HepG2 (cell line): Measurements from ENCODE around the gene ABCB11. TPM values are rescaled to one million over a fixed set of nuclear protein-coding genes. Genes with fewer than 3 reads are reported as not detected.

Experiments used
- ATAC-seq: fragments of 200-7000 bp; cut with Tn5 transposase; 3 replicates; pipeline ENCODE4 v1.9.1; 2020; ENCODE audit warnings: mild to moderate bottlenecking, moderate library complexity
- BruUV-seq: library from RNA; stranded (reverse); fragments of 400-500 nt; replicated peaks from 2 replicates; lab custom pipeline; 2021; lab: Mats Ljungman, UMichigan
- CTCF ChIA-PET: fragments of 300-600 bp; formaldehyde crosslinking; extraction: SDS; loops from one replicate; lab custom pipeline; 2021; ENCODE audit warnings: low total read pairs, inconsistent platforms, low intra/inter-chr PET ratio; lab: Yijun Ruan, JAX
- POLR2A ChIA-PET: fragments of 350-600 bp; sonication (Branson Sonifier 250); formaldehyde crosslinking; loops from one replicate; lab custom pipeline; 2020; ENCODE audit warnings: antibody characterized with exemption, inconsistent platforms; lab: Yijun Ruan, JAX
- DNase-seq: peaks from one replicate; pipeline ENCODE4 v3.0.0-alpha.2; 2015; ENCODE audit warnings: low spot score
- FAIRE-seq: peaks from 3 replicates; lab custom pipeline; 2011; peaks lifted over from hg19 to GRCh38; lab: Jason Lieb, UNC
- H2AFZ ChIP-seq: one replicate; pipeline ENCODE4 v1.6.1; 2011; ENCODE audit warnings: low read length, inconsistent platforms
- H3K27ac ChIP-seq: fragments of 300-600 bp; 3 replicates; pipeline ENCODE4 v1.8.0; 2011; ENCODE audit warnings: mixed run types, mild to moderate bottlenecking, mixed read lengths, low read length, inconsistent platforms; ENCODE audit not compliant: insufficient read depth; ENCODE audit errors: extremely low read length
- H3K27me3 ChIP-seq, 2 experiments: fragments of 200-600 bp in 1 of 2; 2 replicates in 1 of 2; 3 replicates in 1 of 2; pipeline versions ENCODE4 v1.6.0 to v1.8.0; 2011; ENCODE audit warnings: low read length in 2 of 2, mild to moderate bottlenecking in 2 of 2, moderate library complexity in 2 of 2, inconsistent platforms in 1 of 2; ENCODE audit not compliant: insufficient read depth in 2 of 2, control insufficient read depth in 1 of 2
- H3K36me3 ChIP-seq, 2 experiments: fragments of 200-600 bp in 1 of 2; replicated peaks in 1 of 2; 2 replicates in 1 of 2; 3 replicates in 1 of 2; pipeline versions ENCODE4 v1.5.1 to v1.8.0; 2011; ENCODE audit warnings: low read length in 2 of 2, inconsistent platforms in 1 of 2; ENCODE audit not compliant: insufficient read depth in 2 of 2, control insufficient read depth in 1 of 2
- H3K4me1 ChIP-seq: 2 replicates; pipeline ENCODE4 v1.5.1; 2012; ENCODE audit warnings: low read length, inconsistent platforms; ENCODE audit not compliant: insufficient read depth
- H3K4me2 ChIP-seq: 2 replicates; pipeline ENCODE4 v1.6.0; 2011; ENCODE audit warnings: low read depth, low read length, inconsistent platforms
- H3K4me3 ChIP-seq, 3 experiments: fragments of 200-600 bp in 1 of 3; sonication (generic), shearing (Covaris generic) in 1 of 3; replicated peaks in 1 of 3; 2 replicates each; pipeline ENCODE4 v1.5.1; 2011 to 2016; ENCODE audit warnings: low read length in 3 of 3, inconsistent platforms in 2 of 3, low read depth in 2 of 3, mild to moderate bottlenecking in 2 of 3, control low read depth in 1 of 3, mixed read lengths in 1 of 3; ENCODE audit not compliant: insufficient read depth in 1 of 3
- H3K79me2 ChIP-seq: one replicate; pipeline ENCODE4 v1.6.1; 2011; ENCODE audit warnings: low read length, inconsistent platforms; ENCODE audit not compliant: insufficient read depth
- H3K9ac ChIP-seq: 2 replicates; pipeline ENCODE4 v1.6.0; 2011; ENCODE audit warnings: mild to moderate bottlenecking, low read depth, low read length, inconsistent platforms; ENCODE audit not compliant: insufficient read depth
- H3K9me3 ChIP-seq: 2 replicates; pipeline ENCODE4 v1.5.1; 2012; ENCODE audit warnings: mild to moderate bottlenecking, low read length
- H4K20me1 ChIP-seq: 2 replicates; pipeline ENCODE4 v1.6.0; 2011; ENCODE audit warnings: inconsistent platforms, mild to moderate bottlenecking, low read length, moderate library complexity; ENCODE audit not compliant: insufficient read depth
- AGO1 ChIP-seq: fragments of 200-400 bp; formaldehyde crosslinking; IDR thresholded peaks from 2 replicates; pipeline ENCODE4 v1.6.1; 2017; ENCODE audit warnings: mild to moderate bottlenecking, low read depth, low read length, moderate library complexity; ENCODE audit not compliant: poor library complexity, severe bottlenecking
- ESRRA ChIP-seq: sonication (generic); formaldehyde crosslinking; IDR thresholded peaks from 2 replicates; pipeline ENCODE4 v1.5.1; 2020; ENCODE audit warnings: mild to moderate bottlenecking, low read depth, missing genetic modification reagents
- ETV5 ChIP-seq: IDR thresholded peaks from 2 replicates; pipeline ENCODE4 v1.6.1; 2018; ENCODE audit warnings: missing biosample characterization, missing genetic modification reagents, inconsistent platforms, borderline replicate concordance
- JARID2 ChIP-seq: sonication (generic); formaldehyde crosslinking; IDR thresholded peaks from 2 replicates; pipeline ENCODE4 v1.8.1; 2023; ENCODE audit warnings: missing genetic modification reagents, inconsistent platforms; ENCODE audit not compliant: insufficient replicate concordance
- KAT7 ChIP-seq: IDR thresholded peaks from 2 replicates; pipeline ENCODE4 v1.6.1; 2018; ENCODE audit warnings: borderline replicate concordance, missing compliant biosample characterization
- KDM1A ChIP-seq: IDR thresholded peaks from 2 replicates; pipeline ENCODE4 v1.6.1; 2016; ENCODE audit warnings: missing compliant biosample characterization
- MTF1 ChIP-seq: sonication (generic); formaldehyde crosslinking; IDR thresholded peaks from 2 replicates; pipeline ENCODE4 v1.5.0; 2020; ENCODE audit warnings: missing genetic modification reagents
- RELA ChIP-seq: sonication (generic); formaldehyde crosslinking; IDR thresholded peaks from 2 replicates; pipeline ENCODE4 v1.4.0; 2020; ENCODE audit warnings: missing genetic modification reagents
- TOE1 ChIP-seq: sonication (generic); formaldehyde crosslinking; IDR thresholded peaks from 2 replicates; pipeline ENCODE4 v1.4.0; 2020; ENCODE audit warnings: mild to moderate bottlenecking, missing genetic modification reagents
- ZMAT3 ChIP-seq: sonication (generic); formaldehyde crosslinking; conservative IDR thresholded peaks from 2 replicates; pipeline ENCODE4 v1.7.0; 2021; ENCODE audit warnings: missing genetic modification reagents
- ZNF460 ChIP-seq: sonication (generic); formaldehyde crosslinking; IDR thresholded peaks from 2 replicates; pipeline ENCODE4 v1.5.1; 2020; ENCODE audit warnings: missing genetic modification reagents, mild to moderate bottlenecking, borderline replicate concordance
- ZNF567 ChIP-seq: sonication (generic); formaldehyde crosslinking; IDR thresholded peaks from 2 replicates; pipeline ENCODE4 v1.8.1; 2023; ENCODE audit warnings: mild to moderate bottlenecking, missing genetic modification reagents, borderline replicate concordance
- ZNF75D ChIP-seq: sonication (generic); formaldehyde crosslinking; IDR thresholded peaks from 2 replicates; pipeline ENCODE4 v1.8.1; 2023; ENCODE audit warnings: missing genetic modification reagents, mild to moderate bottlenecking, borderline replicate concordance
- ZNF816 ChIP-seq: sonication (generic); formaldehyde crosslinking; IDR thresholded peaks from 2 replicates; pipeline ENCODE4 v1.8.0; 2022; ENCODE audit warnings: missing genetic modification reagents, mild to moderate bottlenecking, borderline replicate concordance
- ZSCAN22 ChIP-seq: sonication (generic); formaldehyde crosslinking; IDR thresholded peaks from 2 replicates; pipeline ENCODE4 v1.4.0; 2020; ENCODE audit warnings: mild to moderate bottlenecking, missing genetic modification reagents
- WGBS: methylation state at CpG from one replicate; pipeline ENCODE4 v1.1.6; 2017; ENCODE audit warnings: low lambda C conversion rate; 5-methylcytosine and 5-hydroxymethylcytosine counted together
- in situ Hi-C: cut with HindIII; loops from 2 replicates; pipeline ENCODE4 v1.10.0; 2017; ENCODE audit warnings: low pct_unique_long_range_greater_than_20kb; ENCODE audit not compliant: extremely low pct_ligation_motif_present
- intact Hi-C: fragments of 100-400 bp; cut with micrococcal nuclease; formaldehyde crosslinking; loops from one replicate; pipeline ENCODE4 v1.10.0; 2022; ENCODE audit not compliant: unreplicated experiment
- polyA plus RNA-seq, 8 experiments: library from polyadenylated mRNA; depleted of rRNA in 3 of 8; stranded (reverse) in 7 of 8; unstranded in 1 of 8; fragments of >200 nt; fragmentation: Illumina TruSeq in 4 of 8; extraction: Trizol in 4 of 8; gene quantifications; 2 replicates each; pipeline versions ENCODE4 v1.2.1 to v1.2.3, GENCODE V29; 2011 to 2016; ENCODE audit warnings: low read depth in 4 of 8, missing spikeins in 1 of 8, mixed read lengths in 1 of 8; ENCODE audit not compliant: insufficient read depth in 1 of 8
- total RNA-seq, 5 experiments: library from RNA; depleted of rRNA; stranded (reverse); fragments of >200 nt; fragmentation: Illumina TruSeq; extraction: Trizol; gene quantifications; 2 replicates each; pipeline ENCODE4 v1.2.3, GENCODE V29; 2016; ENCODE audit warnings: low read depth in 1 of 5
- TF ChIP-seq, protein P1 (sequence below): sonication (generic); formaldehyde crosslinking; IDR thresholded peaks from 2 replicates; pipeline ENCODE4 v1.4.0; 2020; ENCODE audit warnings: missing genetic modification reagents
- TF ChIP-seq, protein P2 (sequence below): sonication (generic); formaldehyde crosslinking; IDR thresholded peaks from 2 replicates; pipeline ENCODE4 v1.4.0; 2020; ENCODE audit warnings: missing genetic modification reagents

ABCB11 gene
- total and polyA plus RNA-seq, 2 of the 13 experiments (the other 11 are each of a cell fraction or from before 2014, with no cell fraction given) = not detected

DNA sequence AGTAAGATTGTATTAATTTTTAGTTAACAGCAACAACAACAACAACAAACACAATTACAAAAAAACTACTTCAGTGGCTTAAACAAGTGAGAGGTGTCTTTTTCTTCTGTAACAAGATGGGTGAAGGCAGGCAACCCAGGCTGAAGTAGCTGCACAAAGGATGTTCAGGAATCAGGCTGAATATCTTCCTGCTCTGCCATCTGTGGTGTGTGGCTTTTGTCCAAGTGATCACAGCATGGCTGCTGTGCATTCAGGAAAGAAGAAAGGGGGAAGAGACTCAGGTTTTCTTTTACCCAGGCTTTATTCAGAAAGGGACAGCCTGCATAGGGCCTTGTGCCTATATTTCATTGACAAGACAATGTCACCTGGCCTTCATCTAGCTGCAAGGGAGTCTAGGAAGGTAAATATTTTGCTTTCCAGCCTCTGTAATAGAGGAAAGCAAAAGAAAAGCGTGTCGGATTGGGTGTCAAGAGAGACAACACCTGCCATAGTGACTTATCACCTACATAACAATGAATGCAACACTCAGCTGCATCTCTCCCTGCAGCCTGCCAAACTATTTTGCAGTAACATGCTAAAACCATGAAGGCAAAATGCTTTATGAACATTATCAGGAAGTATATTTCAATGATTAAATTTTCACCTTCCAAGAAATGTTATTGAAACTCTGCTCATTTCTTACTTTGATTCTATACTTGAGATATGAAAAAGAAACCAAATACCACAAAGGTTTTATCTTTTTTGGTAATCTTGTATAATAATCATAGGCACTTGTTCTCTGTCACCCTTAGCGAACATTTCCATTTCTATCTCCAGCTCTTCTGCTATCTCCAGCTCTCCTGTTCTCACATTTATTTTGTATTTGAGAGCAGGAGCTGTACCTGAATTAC, 115.4 kb downstream of the ABCB11 start:
- WGBS = 4% methylated on average over 3 of the region's 3 CpGs
- TF ChIP-seq JARID2 = no peak
- TF ChIP-seq ZNF460 (CRISPR knock-in tag) = no peak
- TF ChIP-seq, protein P1, sequence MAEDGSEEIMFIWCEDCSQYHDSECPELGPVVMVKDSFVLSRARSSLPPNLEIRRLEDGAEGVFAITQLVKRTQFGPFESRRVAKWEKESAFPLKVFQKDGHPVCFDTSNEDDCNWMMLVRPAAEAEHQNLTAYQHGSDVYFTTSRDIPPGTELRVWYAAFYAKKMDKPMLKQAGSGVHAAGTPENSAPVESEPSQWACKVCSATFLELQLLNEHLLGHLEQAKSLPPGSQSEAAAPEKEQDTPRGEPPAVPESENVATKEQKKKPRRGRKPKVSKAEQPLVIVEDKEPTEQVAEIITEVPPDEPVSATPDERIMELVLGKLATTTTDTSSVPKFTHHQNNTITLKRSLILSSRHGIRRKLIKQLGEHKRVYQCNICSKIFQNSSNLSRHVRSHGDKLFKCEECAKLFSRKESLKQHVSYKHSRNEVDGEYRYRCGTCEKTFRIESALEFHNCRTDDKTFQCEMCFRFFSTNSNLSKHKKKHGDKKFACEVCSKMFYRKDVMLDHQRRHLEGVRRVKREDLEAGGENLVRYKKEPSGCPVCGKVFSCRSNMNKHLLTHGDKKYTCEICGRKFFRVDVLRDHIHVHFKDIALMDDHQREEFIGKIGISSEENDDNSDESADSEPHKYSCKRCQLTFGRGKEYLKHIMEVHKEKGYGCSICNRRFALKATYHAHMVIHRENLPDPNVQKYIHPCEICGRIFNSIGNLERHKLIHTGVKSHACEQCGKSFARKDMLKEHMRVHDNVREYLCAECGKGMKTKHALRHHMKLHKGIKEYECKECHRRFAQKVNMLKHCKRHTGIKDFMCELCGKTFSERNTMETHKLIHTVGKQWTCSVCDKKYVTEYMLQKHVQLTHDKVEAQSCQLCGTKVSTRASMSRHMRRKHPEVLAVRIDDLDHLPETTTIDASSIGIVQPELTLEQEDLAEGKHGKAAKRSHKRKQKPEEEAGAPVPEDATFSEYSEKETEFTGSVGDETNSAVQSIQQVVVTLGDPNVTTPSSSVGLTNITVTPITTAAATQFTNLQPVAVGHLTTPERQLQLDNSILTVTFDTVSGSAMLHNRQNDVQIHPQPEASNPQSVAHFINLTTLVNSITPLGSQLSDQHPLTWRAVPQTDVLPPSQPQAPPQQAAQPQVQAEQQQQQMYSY = no peak
- TF ChIP-seq KAT7 (CRISPR knock-in tag) = no peak
- TF ChIP-seq TOE1 (CRISPR knock-in tag) = no peak
- no peak for TF ChIP-seq AGO1
- TF ChIP-seq MTF1 = no peak
- TF ChIP-seq ESRRA = no peak
- no peak for TF ChIP-seq ZNF816 (CRISPR knock-in tag)
- TF ChIP-seq, protein P2, sequence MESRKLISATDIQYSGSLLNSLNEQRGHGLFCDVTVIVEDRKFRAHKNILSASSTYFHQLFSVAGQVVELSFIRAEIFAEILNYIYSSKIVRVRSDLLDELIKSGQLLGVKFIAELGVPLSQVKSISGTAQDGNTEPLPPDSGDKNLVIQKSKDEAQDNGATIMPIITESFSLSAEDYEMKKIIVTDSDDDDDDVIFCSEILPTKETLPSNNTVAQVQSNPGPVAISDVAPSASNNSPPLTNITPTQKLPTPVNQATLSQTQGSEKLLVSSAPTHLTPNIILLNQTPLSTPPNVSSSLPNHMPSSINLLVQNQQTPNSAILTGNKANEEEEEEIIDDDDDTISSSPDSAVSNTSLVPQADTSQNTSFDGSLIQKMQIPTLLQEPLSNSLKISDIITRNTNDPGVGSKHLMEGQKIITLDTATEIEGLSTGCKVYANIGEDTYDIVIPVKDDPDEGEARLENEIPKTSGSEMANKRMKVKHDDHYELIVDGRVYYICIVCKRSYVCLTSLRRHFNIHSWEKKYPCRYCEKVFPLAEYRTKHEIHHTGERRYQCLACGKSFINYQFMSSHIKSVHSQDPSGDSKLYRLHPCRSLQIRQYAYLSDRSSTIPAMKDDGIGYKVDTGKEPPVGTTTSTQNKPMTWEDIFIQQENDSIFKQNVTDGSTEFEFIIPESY (CRISPR knock-in tag) = no peak
- no peak for TF ChIP-seq ETV5 (CRISPR knock-in tag)
- TF ChIP-seq RELA (CRISPR knock-in tag) = no peak
- no peak for TF ChIP-seq KDM1A
- no peak for TF ChIP-seq ZSCAN22 (CRISPR knock-in tag)
- no peak for TF ChIP-seq ZNF75D
- no peak for TF ChIP-seq ZMAT3 (CRISPR knock-in tag)
- no peak for TF ChIP-seq ZNF567
- no peak overlapping the region for H3K27ac ChIP-seq
- no peaks in the 10 kb centered on the region for H3K9me3 ChIP-seq
- no peak overlapping the region for H2AFZ ChIP-seq
- H3K4me1 ChIP-seq = no peaks in the 10 kb centered on the region
- intact Hi-C loops = no loop called here
- ChIA-PET POLR2A (no interaction called here), CTCF (no interaction called here)
- H3K4me2 ChIP-seq = no peak overlapping the region
- no TSS peak for BruUV-seq
- no peak for FAIRE-seq
- no peak overlapping the region for H3K4me3 ChIP-seq
- no peaks in the 10 kb centered on the region for H4K20me1 ChIP-seq
- no peak for DNase-seq
- H3K9ac ChIP-seq = no peak overlapping the region
- no peak for ATAC-seq
- peaks cover 0 to 34% of the 10 kb centered on the region in 2 experiments; a peak in 3 of 5 replicates for H3K27me3 ChIP-seq
- in situ Hi-C loops = loop anchor here (5.0 to 25.0 kb wide), 2 partner anchors 138 to 778 kb away; no protein-coding TSS in a partner anchor
- no peaks in the 10 kb centered on the region for H3K79me2 ChIP-seq
- no peaks in the 10 kb centered on the region for H3K36me3 ChIP-seq
